Stimulated activated CD8-positive, alpha-beta memory T cell treated with anti-CD3 and anti-CD28 coated beads, Interleukin-12 subunit alpha, Interleukin-12 subunit beta, amount 100 ng/mL, for 1 hour (primary cell): ENCODE data around the gene SLC4A4.
"Not testable (repeated sequence)": the region's sequence is repeated elsewhere in the genome, so short reads cannot be mapped to it uniquely, and the experiment has no call there.

Source experiments
- DNase-seq: peaks from one replicate; pipeline ENCODE4 v3.0.0-alpha.2; 2020; ENCODE audit warnings: low read depth

SLC4A4 gene

DNA sequence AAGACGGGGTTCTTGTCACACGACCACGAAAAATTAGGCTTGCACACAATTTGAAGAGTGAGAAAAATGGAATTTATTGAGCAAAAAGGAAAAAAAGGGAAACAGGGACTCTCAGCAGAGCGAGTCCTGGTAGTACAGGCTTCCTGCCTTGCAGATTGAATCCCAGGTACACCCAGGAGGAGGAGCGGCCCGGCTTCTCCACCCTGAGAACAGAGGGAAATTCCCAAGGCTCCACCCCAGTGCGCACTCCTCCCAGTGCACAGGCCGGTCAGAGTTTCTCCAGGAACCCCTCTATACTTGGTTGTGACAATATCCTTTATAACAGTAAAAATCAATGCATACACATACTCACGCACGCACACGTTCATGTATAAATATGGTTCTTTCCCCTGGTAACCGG is 22.0 kb downstream of the SLC4A4 start:
- no peak for DNase-seq

DNA sequence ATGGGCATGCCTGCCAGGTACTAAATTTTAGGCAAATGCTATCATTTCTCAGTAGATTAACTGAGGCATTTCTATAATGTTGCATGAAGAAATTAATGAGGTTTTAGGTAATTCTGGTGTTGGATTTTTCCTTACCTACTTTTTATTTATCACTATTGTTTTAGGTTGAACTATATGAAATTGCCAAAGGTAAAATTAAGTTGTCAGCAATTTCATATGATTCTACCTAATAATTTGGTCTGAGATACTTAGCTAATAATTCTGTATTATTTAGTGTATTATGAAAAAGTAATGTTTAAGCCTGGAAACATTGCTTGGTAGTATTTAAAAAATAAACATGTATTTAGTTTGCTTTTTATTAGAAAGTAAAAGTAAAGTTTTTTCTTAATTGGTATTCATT is 22.7 kb downstream of the SLC4A4 start:
- DNase-seq = no peak

GRCh38 chr4:71366766-71367165 is 27.9 kb downstream of the SLC4A4 start:
- DNase-seq = no peak

DNA sequence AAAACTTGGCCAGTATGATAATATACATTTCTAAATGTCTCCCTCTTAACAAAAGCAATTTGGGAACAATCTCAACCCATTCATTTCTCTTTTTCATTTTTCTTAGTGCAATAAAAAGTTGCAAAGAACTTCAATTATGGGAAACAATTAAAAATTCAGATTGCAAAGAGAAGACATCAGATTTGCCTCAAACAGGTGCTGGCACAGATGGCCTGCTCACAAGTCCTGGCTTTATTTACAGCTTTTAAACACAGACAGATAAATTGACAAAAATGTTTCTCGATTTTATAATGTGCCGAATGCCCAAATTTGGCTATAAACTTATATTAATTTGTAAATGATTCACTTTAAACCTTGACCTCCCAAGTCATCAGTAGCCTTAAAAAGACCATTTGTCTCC is 28.7 kb downstream of the SLC4A4 start:
- DNase-seq = no peak

GRCh38 chr4:71368906-71369305 is 30.1 kb downstream of the SLC4A4 start:
- no peak for DNase-seq

DNA sequence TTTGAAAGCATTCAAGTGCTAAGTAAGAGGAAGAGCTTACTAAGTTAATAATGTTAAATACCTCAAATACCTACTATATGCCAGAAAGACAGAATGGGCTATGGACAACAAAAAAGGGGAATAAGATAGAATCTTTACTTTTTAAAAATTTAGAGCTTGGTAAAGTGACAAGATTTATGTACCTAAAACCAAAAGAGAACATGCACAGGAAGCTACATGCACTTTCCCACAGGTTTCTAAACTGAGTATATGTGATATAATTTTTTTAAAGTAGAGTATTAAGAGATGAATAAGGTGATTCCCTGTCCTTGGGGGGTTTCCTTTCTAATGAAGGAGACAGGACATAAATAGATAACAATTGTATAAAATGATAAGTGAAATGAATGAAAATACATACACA is 30.7 kb downstream of the SLC4A4 start:
- no peak for DNase-seq

DNA sequence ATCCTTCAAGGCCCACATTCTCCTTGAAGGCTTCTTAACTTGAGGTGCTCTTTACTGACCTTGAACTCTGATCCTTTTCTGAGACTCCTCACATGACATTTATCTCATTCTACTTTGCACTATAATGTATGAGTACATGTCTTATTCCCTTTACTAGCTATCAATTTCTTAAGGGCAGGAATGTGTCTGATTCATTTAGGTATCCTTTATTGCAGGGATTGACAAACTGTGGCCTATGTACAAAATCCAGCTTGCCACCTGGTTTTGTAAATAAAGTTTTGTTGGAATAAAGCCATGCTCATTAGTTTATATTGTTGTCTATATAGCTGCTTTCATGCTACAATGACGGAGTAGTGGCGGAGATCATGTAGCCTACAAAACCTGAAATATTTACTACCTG is 36.7 kb downstream of the SLC4A4 start:
- no peak for DNase-seq

DNA sequence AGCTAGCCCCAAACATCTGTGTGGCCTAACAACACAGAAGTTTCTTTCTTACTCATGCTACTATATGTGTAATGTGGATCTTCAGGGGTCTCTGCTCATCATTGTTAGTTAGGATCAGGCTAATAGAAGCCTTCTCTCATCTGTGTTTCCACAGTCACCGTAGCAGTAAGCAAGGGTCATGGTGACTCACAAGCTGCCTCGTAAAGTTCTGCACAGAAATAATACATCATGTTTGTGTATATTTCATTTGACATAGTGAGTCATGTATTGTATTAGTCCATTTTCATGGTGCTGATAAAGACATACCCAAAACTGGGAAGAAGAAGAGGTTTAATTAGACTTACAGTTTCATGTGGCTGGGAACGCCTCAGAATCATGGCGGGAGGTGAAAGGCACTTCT is 38.7 kb downstream of the SLC4A4 start:
- no peak for DNase-seq

- DNase-seq = no peak
Observed at GRCh38 chr4:71379126-71379525, 40.3 kb downstream of the SLC4A4 start.

DNA sequence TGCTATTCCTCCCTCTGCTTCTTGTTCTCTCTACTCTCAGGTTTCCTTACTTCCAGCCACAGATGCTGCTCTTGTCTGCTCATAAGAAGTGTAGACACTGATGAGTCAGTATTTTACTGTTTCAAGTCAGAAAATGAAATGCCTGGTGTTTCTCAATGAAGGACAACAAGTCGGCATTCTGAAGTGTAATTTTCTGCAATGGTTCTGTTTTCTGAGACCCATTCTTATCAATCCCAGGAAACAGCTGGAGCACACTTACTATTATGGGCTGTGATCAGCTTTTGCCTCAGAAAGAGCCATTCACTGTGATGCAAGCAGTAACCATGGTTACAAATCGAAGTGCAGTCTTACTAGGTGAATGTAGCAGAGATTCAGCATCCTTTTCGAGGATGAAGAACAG is 42.0 kb downstream of the SLC4A4 start:
- DNase-seq = no peak

DNA sequence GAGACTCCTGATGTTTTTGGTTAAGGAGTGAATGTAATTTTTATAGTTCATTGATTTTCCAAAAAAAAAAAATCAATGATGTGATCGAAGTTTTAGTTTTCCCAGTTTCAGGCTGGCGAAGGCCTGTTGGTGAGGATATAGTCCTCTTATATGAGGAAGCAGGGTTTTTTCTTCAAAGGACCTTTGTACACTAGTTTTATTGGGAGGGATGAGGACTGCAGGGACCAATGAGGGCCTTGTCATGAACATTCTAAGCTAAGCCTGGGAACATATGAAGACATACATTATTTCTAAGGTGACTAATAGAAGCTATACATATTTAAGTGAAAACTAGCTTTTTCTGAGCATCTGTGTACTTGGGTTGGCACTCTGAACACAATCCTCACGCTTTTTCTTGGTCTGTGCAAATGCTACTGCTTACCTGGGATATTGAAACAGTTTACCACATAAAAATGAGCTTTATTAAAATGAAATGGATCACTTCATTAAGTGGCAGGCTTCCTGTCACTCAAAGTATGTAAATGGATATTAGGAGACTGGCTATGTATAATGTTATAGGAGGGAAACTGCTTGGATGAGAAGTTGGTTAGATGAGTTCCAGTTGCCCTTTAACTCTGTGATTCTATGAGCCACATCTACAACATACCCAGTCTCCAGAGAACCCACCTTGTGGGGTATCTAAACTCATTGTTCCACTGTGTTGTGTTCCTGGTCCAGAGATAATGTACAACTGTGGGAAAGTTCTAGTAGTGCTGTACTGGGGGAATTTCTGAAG is 43.5 kb downstream of the SLC4A4 start:
- DNase-seq = no peak

GRCh38 chr4:71382900-71383560 is 44.2 kb downstream of the SLC4A4 start:
- no peak for DNase-seq

DNA sequence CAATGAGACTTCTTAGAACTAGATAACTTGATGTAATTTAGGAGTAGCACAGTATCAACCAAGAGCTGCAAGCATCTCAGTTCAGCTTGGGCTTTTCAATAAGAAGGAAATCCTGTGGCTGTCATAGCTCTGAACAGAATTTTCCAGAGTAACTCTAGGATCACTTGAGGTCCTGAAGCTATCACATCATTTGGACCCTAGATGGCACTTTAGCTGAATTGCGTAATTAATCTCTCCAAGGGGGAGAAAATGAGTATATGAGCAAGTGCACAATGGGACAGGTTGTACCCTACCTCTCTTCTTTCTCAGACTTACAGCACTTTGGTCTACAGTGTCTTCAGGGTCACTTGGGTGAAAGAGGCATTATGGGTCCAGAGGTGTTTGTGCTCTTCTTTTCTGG is 45.2 kb downstream of the SLC4A4 start:
- DNase-seq = no peak

DNA sequence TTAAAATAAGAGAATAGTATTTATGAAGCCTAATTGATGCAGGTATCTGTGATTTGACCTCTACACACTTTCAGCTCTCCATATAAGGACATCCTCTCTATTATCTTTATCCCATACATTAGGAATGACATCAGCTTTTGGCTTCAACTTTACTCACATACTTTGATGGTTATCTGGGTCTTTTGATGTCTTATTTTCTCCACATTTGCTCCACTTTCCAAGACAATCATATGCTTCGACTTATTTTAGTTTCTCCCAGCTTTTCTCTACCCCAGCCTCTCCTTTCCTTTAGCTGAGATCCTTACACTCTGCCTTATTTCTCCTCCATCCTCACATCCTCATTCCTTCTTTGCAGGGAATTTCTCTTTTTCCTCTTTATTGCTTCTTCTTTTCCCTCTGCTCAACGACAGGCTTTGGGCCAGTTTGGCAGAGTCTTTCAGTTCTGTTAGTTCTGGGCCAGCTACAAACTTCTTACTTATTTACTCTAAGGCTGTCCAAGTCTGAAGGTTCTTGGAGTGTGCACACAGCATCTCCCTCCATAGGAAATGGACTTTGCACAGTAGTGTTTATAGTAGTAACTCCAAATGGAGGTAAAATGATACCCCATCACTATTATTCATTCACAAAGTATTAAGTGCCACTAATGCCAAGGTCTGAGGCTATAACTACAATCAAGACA is 50.5 kb downstream of the SLC4A4 start:
- DNase-seq = no peak

DNA sequence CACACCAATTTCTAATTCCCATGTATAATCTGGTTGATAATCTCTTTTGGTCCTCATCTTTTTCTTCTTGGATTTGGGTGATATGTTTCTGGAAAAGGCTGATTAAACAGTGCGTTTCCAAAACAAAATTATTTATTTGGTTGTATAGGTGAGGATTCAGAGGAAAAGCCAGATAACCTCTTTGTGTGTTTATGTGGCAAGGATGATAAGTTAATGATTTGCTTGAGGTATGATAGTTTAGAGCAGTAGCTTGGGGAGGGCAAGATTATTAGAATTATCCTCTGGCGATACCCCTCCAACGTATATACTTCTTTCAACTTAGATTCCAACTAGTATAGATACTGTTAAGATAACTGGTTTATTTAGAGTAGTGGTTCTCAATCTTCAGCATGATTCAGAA is 53.3 kb downstream of the SLC4A4 start:
- DNase-seq = no peak

GRCh38 chr4:71396382-71396781 is 57.6 kb downstream of the SLC4A4 start:
- no peak for DNase-seq

- no peak for DNase-seq
Observed at GRCh38 chr4:71400810-71401209, 62.0 kb downstream of the SLC4A4 start.

- no peak for DNase-seq
Observed at GRCh38 chr4:71402616-71403015, 63.8 kb downstream of the SLC4A4 start.

GRCh38 chr4:71404049-71404448 is 65.2 kb downstream of the SLC4A4 start:
- DNase-seq = no peak

GRCh38 chr4:71405791-71406190 is 67.0 kb downstream of the SLC4A4 start:
- DNase-seq = no peak

GRCh38 chr4:71406459-71406963 is 67.7 kb downstream of the SLC4A4 start:
- no peak for DNase-seq

DNA sequence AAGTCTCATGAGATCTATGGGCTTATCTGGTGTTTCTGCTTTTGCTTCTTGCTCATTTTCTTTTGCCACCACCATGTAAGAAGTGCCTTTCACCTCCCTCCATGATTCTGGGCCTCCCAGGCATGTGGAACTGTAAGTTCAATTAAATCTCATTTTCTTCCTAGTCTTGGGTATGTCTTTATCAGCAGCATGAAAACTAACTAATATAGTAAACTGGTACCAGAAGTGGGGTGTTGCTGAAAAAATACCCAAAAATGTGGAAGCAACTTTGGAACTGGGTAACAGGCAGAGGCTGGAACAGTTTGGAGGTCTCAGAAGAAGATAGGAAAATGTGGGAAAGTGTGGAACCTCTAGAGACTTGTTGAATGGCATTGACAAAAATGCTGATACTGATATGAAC is 70.1 kb downstream of the SLC4A4 start:
- DNase-seq = not testable (repeated sequence)

DNA sequence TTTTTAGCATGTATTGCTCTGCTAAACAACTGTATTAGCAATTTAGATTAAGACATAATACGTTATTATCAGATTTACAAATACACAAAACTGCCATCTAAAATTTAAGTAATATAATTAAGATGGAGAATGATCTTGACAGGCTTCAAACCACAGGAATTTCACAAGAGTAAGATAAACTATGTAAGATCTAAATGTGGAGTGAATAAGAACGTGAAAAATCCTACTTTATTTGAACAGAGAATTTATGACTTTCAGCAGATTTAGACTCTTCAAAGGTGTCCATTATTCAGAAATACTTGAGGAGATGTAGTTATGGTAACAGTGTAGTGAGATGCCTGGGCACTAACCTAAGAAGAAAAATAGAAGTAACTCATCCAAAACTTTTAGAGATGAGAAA is 73.2 kb downstream of the SLC4A4 start:
- no peak for DNase-seq
